ENCODE results near the gene LRRC41. TPM values are rescaled to one million over a fixed set of nuclear protein-coding genes. Genes with fewer than 3 reads are reported as not detected.

LRRC41 gene
- total and polyA plus RNA-seq, 7 donors = 34.1 to 76.7 (median 53.7) TPM

GRCh38 chr1:46284058-46284457, 19.4 kb downstream of the LRRC41 start:
- intact Hi-C loops (cut with DNase I) = no loop called here
- no peak for ATAC-seq
- no peak for DNase-seq
- Histone ChIP-seq H3K4me3 (no peak overlapping the region), H3K27ac (peak overlapping the region; percentile 89), H3K4me1 (peaks cover 53% of the 10 kb centered on the region), H3K27me3 (ENCODE audit: insufficient read depth in 3 of 3, low read length in 2 of 3) (no peaks in the 10 kb centered on the region), H3K36me3 (ENCODE audit: insufficient read depth in 1 of 2, low read depth in 1 of 2) (peaks cover 14 to 80% of the 10 kb centered on the region in 2 donors), H3K9me3 (no peaks in the 10 kb centered on the region)
- WGBS, 3 donors = 87 to 97% (median 94%) methylated on average over 1 of the region's 1 CpG
- TF ChIP-seq, protein P1, sequence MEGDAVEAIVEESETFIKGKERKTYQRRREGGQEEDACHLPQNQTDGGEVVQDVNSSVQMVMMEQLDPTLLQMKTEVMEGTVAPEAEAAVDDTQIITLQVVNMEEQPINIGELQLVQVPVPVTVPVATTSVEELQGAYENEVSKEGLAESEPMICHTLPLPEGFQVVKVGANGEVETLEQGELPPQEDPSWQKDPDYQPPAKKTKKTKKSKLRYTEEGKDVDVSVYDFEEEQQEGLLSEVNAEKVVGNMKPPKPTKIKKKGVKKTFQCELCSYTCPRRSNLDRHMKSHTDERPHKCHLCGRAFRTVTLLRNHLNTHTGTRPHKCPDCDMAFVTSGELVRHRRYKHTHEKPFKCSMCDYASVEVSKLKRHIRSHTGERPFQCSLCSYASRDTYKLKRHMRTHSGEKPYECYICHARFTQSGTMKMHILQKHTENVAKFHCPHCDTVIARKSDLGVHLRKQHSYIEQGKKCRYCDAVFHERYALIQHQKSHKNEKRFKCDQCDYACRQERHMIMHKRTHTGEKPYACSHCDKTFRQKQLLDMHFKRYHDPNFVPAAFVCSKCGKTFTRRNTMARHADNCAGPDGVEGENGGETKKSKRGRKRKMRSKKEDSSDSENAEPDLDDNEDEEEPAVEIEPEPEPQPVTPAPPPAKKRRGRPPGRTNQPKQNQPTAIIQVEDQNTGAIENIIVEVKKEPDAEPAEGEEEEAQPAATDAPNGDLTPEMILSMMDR (IDR thresholded peaks at IDR 0.05) = no peak

GRCh38 chr1:46281021-46281420, 22.4 kb downstream of the LRRC41 start:
- Histone ChIP-seq H3K4me3 (no peak overlapping the region), H3K27ac (no peak overlapping the region), H3K9me3 (no peaks in the 10 kb centered on the region), H3K4me1 (peaks cover 40% of the 10 kb centered on the region), H3K36me3 (ENCODE audit: insufficient read depth in 1 of 2, low read depth in 1 of 2) (peaks cover 11 to 85% of the 10 kb centered on the region in 2 donors), H3K27me3 (ENCODE audit: insufficient read depth in 3 of 3, low read length in 2 of 3) (no peaks in the 10 kb centered on the region)
- ATAC-seq (no peak), DNase-seq (no peak)
- TF ChIP-seq, protein P1 (IDR thresholded peaks at IDR 0.05) = no peak
- intact Hi-C loops (cut with DNase I) = no loop called here
- 91 to 97% (median 92%) methylated on average over 14 of the region's 14 CpGs for WGBS, 3 donors

- Histone ChIP-seq H3K27ac (no peak overlapping the region), H3K4me1 (peaks cover 31% of the 10 kb centered on the region), H3K4me3 (no peak overlapping the region), H3K27me3 (ENCODE audit: insufficient read depth in 3 of 3, low read length in 2 of 3) (no peaks in the 10 kb centered on the region), H3K36me3 (ENCODE audit: insufficient read depth in 1 of 2, low read depth in 1 of 2) (peaks cover 11 to 75% of the 10 kb centered on the region in 2 donors), H3K9me3 (no peaks in the 10 kb centered on the region)
- 82 to 90% (median 82%) methylated on average over 3 of the region's 3 CpGs for WGBS, 3 donors
- DNase-seq (no peak), ATAC-seq (no peak)
- TF ChIP-seq, protein P1 (IDR thresholded peaks at IDR 0.05) = no peak
- intact Hi-C loops (cut with DNase I) = no loop called here
These were observed 23.3 kb downstream of the LRRC41 start for GRCh38 chr1:46280092-46280491.

- Histone ChIP-seq H3K27ac (no peak overlapping the region), H3K9me3 (no peaks in the 10 kb centered on the region), H3K27me3 (ENCODE audit: insufficient read depth in 3 of 3, low read length in 2 of 3) (no peaks in the 10 kb centered on the region), H3K4me3 (no peak overlapping the region), H3K4me1 (peaks cover 19% of the 10 kb centered on the region), H3K36me3 (ENCODE audit: insufficient read depth in 1 of 2, low read depth in 1 of 2) (peaks cover 5 to 63% of the 10 kb centered on the region in 2 donors)
- peak; percentile 52 to 61 for DNase-seq
- intact Hi-C loops (cut with DNase I) = no loop called here
- TF ChIP-seq, protein P1 (IDR thresholded peaks at IDR 0.05) = no peak
- WGBS, 3 donors = 61 to 83% (median 79%) methylated on average over 12 of the region's 12 CpGs
- ATAC-seq = peak in 2 of 4 donors; percentile 54 to 57
These were observed 24.6 kb downstream of the LRRC41 start for GRCh38 chr1:46278807-46279206.

Data from psoas muscle (tissue), 8 donors.